ENCODE results near the gene SUMO2. TPM values are rescaled to one million over a fixed set of nuclear protein-coding genes. Genes with fewer than 3 reads are reported as not detected.
A peak's percentile ranks its signal among the peaks of the same experiment; 100 is the strongest.

SUMO2 gene
- total RNA-seq, 1 donor from 2014 or later: 449 TPM

DNA sequence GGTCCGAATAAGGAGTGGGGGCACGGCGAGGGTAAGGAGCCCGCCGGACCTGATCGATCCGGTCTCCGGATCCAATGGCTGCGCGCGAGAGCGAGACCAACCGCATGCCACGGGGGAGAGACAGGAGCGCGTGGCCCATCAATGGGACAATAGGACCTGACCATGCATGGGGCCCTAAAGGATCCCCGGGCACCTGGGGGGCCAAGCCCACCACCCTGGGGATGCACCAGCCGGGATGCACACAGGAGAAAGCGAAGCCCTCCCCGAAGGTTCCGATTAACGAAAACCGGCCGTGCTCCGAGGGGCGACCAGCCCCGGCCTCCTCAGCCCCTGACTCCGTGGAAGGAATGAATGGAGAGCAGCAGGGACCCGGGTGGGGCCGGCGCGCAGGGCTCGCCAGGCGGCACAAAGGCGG is 29.0 kb downstream of the SUMO2 start:
- H3K9ac ChIP-seq (ENCODE audit: low read length): peak overlapping the region; percentile 96
- H4K20me1 ChIP-seq (ENCODE audit: insufficient read depth, low read length): peaks cover 41% of the 10 kb centered on the region
- peaks cover 16% of the 10 kb centered on the region for H3K4me1 Mint-ChIP-seq (ENCODE audit: low read depth, unreplicated experiment)
- TF ChIP-seq, protein P1, sequence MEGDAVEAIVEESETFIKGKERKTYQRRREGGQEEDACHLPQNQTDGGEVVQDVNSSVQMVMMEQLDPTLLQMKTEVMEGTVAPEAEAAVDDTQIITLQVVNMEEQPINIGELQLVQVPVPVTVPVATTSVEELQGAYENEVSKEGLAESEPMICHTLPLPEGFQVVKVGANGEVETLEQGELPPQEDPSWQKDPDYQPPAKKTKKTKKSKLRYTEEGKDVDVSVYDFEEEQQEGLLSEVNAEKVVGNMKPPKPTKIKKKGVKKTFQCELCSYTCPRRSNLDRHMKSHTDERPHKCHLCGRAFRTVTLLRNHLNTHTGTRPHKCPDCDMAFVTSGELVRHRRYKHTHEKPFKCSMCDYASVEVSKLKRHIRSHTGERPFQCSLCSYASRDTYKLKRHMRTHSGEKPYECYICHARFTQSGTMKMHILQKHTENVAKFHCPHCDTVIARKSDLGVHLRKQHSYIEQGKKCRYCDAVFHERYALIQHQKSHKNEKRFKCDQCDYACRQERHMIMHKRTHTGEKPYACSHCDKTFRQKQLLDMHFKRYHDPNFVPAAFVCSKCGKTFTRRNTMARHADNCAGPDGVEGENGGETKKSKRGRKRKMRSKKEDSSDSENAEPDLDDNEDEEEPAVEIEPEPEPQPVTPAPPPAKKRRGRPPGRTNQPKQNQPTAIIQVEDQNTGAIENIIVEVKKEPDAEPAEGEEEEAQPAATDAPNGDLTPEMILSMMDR (IDR thresholded peaks at IDR 0.05; ENCODE audit: insufficient read depth, low read depth, low read length): no peak
- no peak for TF ChIP-seq EZH2 (IDR thresholded peaks at IDR 0.05; ENCODE audit: insufficient read depth, low read length)
- H3K27ac ChIP-seq (ENCODE audit: low read depth, low read length): peak overlapping the region; percentile 77
- no peak overlapping the region for H2AFZ ChIP-seq (ENCODE audit: low read depth, low read length)
- peak overlapping the region; percentile 95 for H3K4me3 Mint-ChIP-seq (ENCODE audit: unreplicated experiment)
- H3K79me2 ChIP-seq (ENCODE audit: insufficient read depth, low read length): peaks cover 59% of the 10 kb centered on the region
- H3K27me3 Mint-ChIP-seq (ENCODE audit: low read depth, unreplicated experiment): no peaks in the 10 kb centered on the region
- peak overlapping the region; percentile 89 for H3K4me3 ChIP-seq (ENCODE audit: insufficient read depth, low read depth, low read length)
- H3K36me3 ChIP-seq (ENCODE audit: insufficient read depth, low read length): no peaks in the 10 kb centered on the region
- H3K36me3 Mint-ChIP-seq (ENCODE audit: low read depth, unreplicated experiment): no peaks in the 10 kb centered on the region
- peaks cover 10% of the 10 kb centered on the region for H3K4me1 ChIP-seq (ENCODE audit: insufficient read depth, low read length)
- no peaks in the 10 kb centered on the region for H3K9me3 ChIP-seq (ENCODE audit: insufficient read depth, low read depth, low read length)
- no peaks in the 10 kb centered on the region for H3K27me3 ChIP-seq (ENCODE audit: insufficient read depth, low read length)
- DNase-seq (ENCODE audit: low read depth) (no peak), FAIRE-seq (no peak)
- H3K27ac Mint-ChIP-seq (ENCODE audit: unreplicated experiment): peak overlapping the region; percentile 87
- H3K9me3 Mint-ChIP-seq (ENCODE audit: unreplicated experiment): no peaks in the 10 kb centered on the region
- peak overlapping the region; percentile 92 for H3K4me2 ChIP-seq (ENCODE audit: low read length)

DNA sequence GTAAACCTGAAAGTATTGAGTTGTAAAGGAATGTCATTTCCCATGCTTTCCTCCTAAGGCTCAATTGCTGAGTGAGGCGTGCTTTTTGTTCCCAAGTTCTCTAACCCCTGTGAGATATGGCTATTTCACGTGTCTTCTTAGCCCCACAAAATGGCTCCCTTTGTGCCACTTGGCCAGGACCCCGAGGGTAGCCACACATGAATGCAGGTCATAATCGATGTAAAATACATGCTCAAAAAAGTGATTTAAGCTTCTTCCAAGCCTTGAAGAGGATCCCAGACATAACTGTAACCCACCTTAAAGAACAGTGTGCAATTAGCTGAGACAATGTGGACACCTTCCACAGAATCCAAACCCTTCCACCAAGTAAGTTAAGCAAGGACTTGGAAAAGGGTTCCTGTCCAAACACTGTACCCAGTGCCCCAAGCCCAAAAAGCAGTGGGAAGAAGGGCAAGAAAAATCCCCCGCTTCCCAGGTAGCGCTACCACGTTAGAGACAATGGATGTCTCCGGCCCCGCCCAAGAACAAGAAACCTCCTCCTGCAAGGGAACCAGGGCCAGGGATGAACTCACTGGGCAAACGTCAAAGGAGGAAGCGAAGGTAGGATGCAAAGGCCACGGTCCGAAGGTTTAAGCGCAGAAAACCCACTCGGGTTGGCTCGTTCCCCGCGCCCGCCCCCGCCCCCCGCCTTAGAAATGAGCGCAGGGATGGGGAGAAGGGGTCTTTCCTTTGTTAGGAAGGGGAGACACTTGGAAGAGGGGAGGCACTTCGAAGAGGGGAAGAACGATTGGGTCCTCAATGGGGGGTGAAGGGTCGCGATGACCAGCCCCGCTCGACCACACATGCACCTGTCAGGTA is 29.6 kb downstream of the SUMO2 start:
- Histone ChIP-seq H2AFZ (ENCODE audit: low read depth, low read length) (no peak overlapping the region), H3K79me2 (ENCODE audit: insufficient read depth, low read length) (peaks cover 65% of the 10 kb centered on the region), H3K27ac (ENCODE audit: low read depth, low read length) (peak overlapping the region; percentile 77), H4K20me1 (ENCODE audit: insufficient read depth, low read length) (peaks cover 47% of the 10 kb centered on the region), H3K9me3 (ENCODE audit: insufficient read depth, low read depth, low read length) (no peaks in the 10 kb centered on the region), H3K27me3 (ENCODE audit: insufficient read depth, low read length) (no peaks in the 10 kb centered on the region), H3K9ac (ENCODE audit: low read length) (peak overlapping the region; percentile 96), H3K4me2 (ENCODE audit: low read length) (peak overlapping the region; percentile 92), H3K4me1 (ENCODE audit: insufficient read depth, low read length) (peaks cover 7% of the 10 kb centered on the region), H3K36me3 (ENCODE audit: insufficient read depth, low read length) (peaks cover 5% of the 10 kb centered on the region), H3K4me3 (ENCODE audit: insufficient read depth, low read depth, low read length) (peak overlapping the region; percentile 89)
- H3K4me1 Mint-ChIP-seq (ENCODE audit: low read depth, unreplicated experiment): peaks cover 16% of the 10 kb centered on the region
- H3K27ac Mint-ChIP-seq (ENCODE audit: unreplicated experiment): peak overlapping the region; percentile 87
- no peaks in the 10 kb centered on the region for H3K36me3 Mint-ChIP-seq (ENCODE audit: low read depth, unreplicated experiment)
- no peak for TF ChIP-seq EZH2 (IDR thresholded peaks at IDR 0.05; ENCODE audit: insufficient read depth, low read length)
- TF ChIP-seq, protein P1 (IDR thresholded peaks at IDR 0.05; ENCODE audit: insufficient read depth, low read depth, low read length): no peak
- DNase-seq (ENCODE audit: low read depth): no peak
- H3K27me3 Mint-ChIP-seq (ENCODE audit: low read depth, unreplicated experiment): no peaks in the 10 kb centered on the region
- no peaks in the 10 kb centered on the region for H3K9me3 Mint-ChIP-seq (ENCODE audit: unreplicated experiment)
- H3K4me3 Mint-ChIP-seq (ENCODE audit: unreplicated experiment): peak overlapping the region; percentile 95
- no peak for FAIRE-seq

DNA sequence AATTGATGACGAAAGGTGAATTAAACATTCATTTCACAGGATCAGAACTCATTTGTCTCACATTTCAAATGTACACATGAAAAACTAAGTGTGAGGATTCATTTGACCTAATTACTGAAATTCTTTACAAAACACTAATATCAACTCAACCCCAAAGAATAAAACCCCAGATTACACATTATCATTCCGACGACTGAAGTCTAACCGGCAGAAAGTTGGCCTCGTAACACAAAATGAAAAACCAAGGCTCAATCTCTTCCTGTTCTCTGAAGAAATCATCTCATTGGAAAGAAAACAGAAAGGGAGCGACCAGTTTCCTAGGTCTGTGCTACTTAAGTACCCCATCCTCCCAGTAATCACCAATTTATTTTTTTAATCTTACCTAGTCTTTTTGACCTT is 30.2 kb downstream of the SUMO2 start:
- no peaks in the 10 kb centered on the region for H3K27me3 Mint-ChIP-seq (ENCODE audit: low read depth, unreplicated experiment)
- peak overlapping the region; percentile 95 for H3K4me3 Mint-ChIP-seq (ENCODE audit: unreplicated experiment)
- peaks cover 16% of the 10 kb centered on the region for H3K4me1 Mint-ChIP-seq (ENCODE audit: low read depth, unreplicated experiment)
- H3K9me3 Mint-ChIP-seq (ENCODE audit: unreplicated experiment): no peaks in the 10 kb centered on the region
- no peak overlapping the region for H2AFZ ChIP-seq (ENCODE audit: low read depth, low read length)
- no peaks in the 10 kb centered on the region for H3K27me3 ChIP-seq (ENCODE audit: insufficient read depth, low read length)
- peak overlapping the region; percentile 92 for H3K4me2 ChIP-seq (ENCODE audit: low read length)
- H3K9ac ChIP-seq (ENCODE audit: low read length): peak overlapping the region; percentile 96
- FAIRE-seq (no peak), DNase-seq (ENCODE audit: low read depth) (no peak)
- peak overlapping the region; percentile 89 for H3K4me3 ChIP-seq (ENCODE audit: insufficient read depth, low read depth, low read length)
- peaks cover 7% of the 10 kb centered on the region for H3K4me1 ChIP-seq (ENCODE audit: insufficient read depth, low read length)
- no peaks in the 10 kb centered on the region for H3K9me3 ChIP-seq (ENCODE audit: insufficient read depth, low read depth, low read length)
- H3K36me3 Mint-ChIP-seq (ENCODE audit: low read depth, unreplicated experiment): no peaks in the 10 kb centered on the region
- peak overlapping the region; percentile 84 for H3K27ac Mint-ChIP-seq (ENCODE audit: unreplicated experiment)
- peaks cover 54% of the 10 kb centered on the region for H4K20me1 ChIP-seq (ENCODE audit: insufficient read depth, low read length)
- peaks cover 11% of the 10 kb centered on the region for H3K36me3 ChIP-seq (ENCODE audit: insufficient read depth, low read length)
- peak overlapping the region; percentile 77 for H3K27ac ChIP-seq (ENCODE audit: low read depth, low read length)
- H3K79me2 ChIP-seq (ENCODE audit: insufficient read depth, low read length): peaks cover 72% of the 10 kb centered on the region
- TF ChIP-seq EZH2 (IDR thresholded peaks at IDR 0.05; ENCODE audit: insufficient read depth, low read length): no peak
- TF ChIP-seq, protein P1 (IDR thresholded peaks at IDR 0.05; ENCODE audit: insufficient read depth, low read depth, low read length): no peak
